ENCODE measurements around the gene SAMD1. TPM values are rescaled to one million over a fixed set of nuclear protein-coding genes. Genes with fewer than 3 reads are reported as not detected.

The SAMD1 gene
- total and polyA plus RNA-seq, 9 of the 15 experiments (the other 6 are each of a cell fraction or from before 2014, with no cell fraction given): 2.9 to 96.0 (median 43.5) TPM

DNA sequence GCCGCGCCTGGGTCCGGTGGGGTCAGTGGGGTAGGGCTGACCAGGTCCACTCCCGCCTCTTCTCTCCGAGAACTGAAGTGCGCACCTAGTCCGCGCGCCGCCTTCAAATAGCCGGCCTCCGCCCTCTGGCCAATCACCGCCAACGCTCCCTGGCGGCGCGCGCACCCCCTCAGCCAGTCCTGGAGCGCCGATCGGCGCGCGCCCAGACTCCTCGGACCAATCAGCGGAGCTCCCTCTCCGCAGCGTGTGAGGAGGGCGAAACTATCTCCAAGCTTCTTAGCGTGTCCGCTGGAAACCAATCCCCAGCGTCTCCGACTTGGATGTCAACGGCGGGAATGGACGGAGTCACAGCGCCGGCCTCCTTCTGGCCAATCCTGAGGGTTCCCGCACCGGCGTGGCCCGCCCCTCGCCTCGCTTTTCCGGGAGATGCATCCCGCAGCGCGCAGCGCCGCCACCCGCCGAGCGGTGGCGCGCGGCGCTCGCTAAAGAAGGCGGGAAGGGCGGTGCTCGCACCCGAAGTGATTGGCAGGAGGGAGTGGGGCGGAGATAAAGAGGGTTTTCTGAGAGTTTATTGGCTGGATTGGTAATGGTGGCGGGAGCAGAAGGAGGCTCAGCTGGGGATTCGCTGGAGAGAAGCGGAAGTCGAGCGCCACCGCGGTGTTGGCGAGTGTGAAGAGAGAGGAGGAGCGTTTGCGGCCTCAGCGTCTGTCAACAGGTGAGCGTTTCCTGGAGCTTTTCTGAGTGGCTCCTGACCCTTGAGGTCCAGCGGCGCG lies 46.1 kb upstream of the SAMD1 start, which contains the start of gene ASF1B (continued):
- TF ChIP-seq, protein P1, sequence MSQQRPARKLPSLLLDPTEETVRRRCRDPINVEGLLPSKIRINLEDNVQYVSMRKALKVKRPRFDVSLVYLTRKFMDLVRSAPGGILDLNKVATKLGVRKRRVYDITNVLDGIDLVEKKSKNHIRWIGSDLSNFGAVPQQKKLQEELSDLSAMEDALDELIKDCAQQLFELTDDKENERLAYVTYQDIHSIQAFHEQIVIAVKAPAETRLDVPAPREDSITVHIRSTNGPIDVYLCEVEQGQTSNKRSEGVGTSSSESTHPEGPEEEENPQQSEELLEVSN (IDR thresholded peaks at IDR 0.05; ENCODE audit: borderline replicate concordance in 1 of 2, extremely low read depth in 1 of 2, insufficient read depth in 1 of 2, insufficient read length in 1 of 2, low read depth in 1 of 2, low read length in 1 of 2, poor library complexity in 1 of 2, severe bottlenecking in 1 of 2): peak; percentile 98
- TF ChIP-seq SMARCA5 (IDR thresholded peaks at IDR 0.05) (no peak), ZC3H8 (IDR thresholded peaks at IDR 0.05) (no peak), MECOM (CRISPR knock-in tag; IDR thresholded peaks at IDR 0.05) (no peak), ZNF583 (CRISPR knock-in tag; IDR thresholded peaks at IDR 0.05) (no peak), POLR2AphosphoS2 (IDR thresholded peaks at IDR 0.05; ENCODE audit: low read length) (no peak; the same call in 1 of the 2 replicates), KAT7 (CRISPR knock-in tag; IDR thresholded peaks at IDR 0.05; ENCODE audit: borderline replicate concordance) (no peak), ZNF75A (CRISPR knock-in tag; IDR thresholded peaks at IDR 0.05) (no peak), PTBP1 (IDR thresholded peaks at IDR 0.05; ENCODE audit: low read depth, low read length) (0 out of 2 replicates have a peak, but pooled peaks have one; percentile 39), ZBTB1 (CRISPR knock-in tag; IDR thresholded peaks at IDR 0.05; ENCODE audit: borderline replicate concordance, low read depth) (no peak), SMAD3 (CRISPR knock-in tag; conservative IDR thresholded peaks at IDR 0.05) (no peak), BRCA1 (IDR thresholded peaks at IDR 0.05) (no peak), BRCA1 (CRISPR knock-in tag; IDR thresholded peaks at IDR 0.05) (no peak)
- TF ChIP-seq, protein P2, sequence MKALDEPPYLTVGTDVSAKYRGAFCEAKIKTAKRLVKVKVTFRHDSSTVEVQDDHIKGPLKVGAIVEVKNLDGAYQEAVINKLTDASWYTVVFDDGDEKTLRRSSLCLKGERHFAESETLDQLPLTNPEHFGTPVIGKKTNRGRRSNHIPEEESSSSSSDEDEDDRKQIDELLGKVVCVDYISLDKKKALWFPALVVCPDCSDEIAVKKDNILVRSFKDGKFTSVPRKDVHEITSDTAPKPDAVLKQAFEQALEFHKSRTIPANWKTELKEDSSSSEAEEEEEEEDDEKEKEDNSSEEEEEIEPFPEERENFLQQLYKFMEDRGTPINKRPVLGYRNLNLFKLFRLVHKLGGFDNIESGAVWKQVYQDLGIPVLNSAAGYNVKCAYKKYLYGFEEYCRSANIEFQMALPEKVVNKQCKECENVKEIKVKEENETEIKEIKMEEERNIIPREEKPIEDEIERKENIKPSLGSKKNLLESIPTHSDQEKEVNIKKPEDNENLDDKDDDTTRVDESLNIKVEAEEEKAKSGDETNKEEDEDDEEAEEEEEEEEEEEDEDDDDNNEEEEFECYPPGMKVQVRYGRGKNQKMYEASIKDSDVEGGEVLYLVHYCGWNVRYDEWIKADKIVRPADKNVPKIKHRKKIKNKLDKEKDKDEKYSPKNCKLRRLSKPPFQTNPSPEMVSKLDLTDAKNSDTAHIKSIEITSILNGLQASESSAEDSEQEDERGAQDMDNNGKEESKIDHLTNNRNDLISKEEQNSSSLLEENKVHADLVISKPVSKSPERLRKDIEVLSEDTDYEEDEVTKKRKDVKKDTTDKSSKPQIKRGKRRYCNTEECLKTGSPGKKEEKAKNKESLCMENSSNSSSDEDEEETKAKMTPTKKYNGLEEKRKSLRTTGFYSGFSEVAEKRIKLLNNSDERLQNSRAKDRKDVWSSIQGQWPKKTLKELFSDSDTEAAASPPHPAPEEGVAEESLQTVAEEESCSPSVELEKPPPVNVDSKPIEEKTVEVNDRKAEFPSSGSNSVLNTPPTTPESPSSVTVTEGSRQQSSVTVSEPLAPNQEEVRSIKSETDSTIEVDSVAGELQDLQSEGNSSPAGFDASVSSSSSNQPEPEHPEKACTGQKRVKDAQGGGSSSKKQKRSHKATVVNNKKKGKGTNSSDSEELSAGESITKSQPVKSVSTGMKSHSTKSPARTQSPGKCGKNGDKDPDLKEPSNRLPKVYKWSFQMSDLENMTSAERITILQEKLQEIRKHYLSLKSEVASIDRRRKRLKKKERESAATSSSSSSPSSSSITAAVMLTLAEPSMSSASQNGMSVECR (CRISPR knock-in tag; IDR thresholded peaks at IDR 0.05): no peak
- TF ChIP-seq, protein P3, sequence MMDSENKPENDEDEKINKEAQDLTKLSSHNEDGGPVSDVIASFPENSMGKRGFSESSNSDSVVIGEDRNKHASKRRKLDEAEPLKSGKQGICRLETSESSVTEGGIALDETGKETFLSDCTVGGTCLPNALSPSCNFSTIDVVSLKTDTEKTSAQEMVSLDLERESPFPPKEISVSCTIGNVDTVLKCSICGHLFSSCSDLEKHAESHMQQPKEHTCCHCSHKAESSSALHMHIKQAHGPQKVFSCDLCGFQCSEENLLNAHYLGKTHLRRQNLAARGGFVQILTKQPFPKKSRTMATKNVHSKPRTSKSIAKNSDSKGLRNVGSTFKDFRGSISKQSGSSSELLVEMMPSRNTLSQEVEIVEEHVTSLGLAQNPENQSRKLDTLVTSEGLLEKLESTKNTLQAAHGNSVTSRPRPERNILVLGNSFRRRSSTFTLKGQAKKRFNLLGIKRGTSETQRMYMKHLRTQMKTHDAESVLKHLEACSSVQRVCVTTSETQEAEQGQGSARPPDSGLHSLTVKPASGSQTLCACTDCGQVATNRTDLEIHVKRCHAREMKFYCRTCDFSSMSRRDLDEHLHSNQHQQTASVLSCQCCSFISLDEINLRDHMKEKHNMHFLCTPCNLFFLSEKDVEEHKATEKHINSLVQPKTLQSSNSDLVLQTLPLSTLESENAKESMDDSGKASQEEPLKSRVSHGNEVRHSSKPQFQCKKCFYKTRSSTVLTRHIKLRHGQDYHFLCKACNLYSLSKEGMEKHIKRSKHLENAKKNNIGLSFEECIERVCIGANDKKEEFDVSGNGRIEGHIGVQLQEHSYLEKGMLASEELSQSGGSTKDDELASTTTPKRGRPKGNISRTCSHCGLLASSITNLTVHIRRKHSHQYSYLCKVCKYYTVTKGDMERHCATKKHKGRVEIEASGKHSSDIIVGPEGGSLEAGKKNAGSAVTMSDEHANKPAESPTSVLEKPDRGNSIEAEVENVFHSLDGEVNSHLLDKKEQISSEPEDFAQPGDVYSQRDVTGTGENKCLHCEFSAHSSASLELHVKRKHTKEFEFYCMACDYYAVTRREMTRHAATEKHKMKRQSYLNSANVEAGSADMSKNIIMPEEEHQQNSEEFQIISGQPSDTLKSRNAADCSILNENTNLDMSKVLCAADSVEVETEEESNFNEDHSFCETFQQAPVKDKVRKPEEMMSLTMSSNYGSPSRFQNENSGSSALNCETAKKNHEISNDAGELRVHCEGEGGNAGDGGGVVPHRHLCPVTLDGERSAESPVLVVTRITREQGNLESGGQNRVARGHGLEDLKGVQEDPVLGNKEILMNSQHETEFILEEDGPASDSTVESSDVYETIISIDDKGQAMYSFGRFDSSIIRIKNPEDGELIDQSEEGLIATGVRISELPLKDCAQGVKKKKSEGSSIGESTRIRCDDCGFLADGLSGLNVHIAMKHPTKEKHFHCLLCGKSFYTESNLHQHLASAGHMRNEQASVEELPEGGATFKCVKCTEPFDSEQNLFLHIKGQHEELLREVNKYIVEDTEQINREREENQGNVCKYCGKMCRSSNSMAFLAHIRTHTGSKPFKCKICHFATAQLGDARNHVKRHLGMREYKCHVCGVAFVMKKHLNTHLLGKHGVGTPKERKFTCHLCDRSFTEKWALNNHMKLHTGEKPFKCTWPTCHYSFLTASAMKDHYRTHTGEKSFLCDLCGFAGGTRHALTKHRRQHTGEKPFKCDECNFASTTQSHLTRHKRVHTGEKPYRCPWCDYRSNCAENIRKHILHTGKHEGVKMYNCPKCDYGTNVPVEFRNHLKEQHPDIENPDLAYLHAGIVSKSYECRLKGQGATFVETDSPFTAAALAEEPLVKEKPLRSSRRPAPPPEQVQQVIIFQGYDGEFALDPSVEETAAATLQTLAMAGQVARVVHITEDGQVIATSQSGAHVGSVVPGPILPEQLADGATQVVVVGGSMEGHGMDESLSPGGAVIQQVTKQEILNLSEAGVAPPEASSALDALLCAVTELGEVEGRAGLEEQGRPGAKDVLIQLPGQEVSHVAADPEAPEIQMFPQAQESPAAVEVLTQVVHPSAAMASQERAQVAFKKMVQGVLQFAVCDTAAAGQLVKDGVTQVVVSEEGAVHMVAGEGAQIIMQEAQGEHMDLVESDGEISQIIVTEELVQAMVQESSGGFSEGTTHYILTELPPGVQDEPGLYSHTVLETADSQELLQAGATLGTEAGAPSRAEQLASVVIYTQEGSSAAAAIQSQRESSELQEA (IDR thresholded peaks at IDR 0.05; ENCODE audit: low read depth): no peak
